GM21526 (cell line): ENCODE data around the gene CAMKK1.

Experiments
- ATAC-seq: cut with Tn5 transposase; IDR thresholded peaks from one replicate; pipeline ENCODE4 v1.9.1; 2021; ENCODE audit warnings: moderate library complexity; ENCODE audit not compliant: unreplicated experiment, low FRiP score

Gene CAMKK1

GRCh38 chr17:3918372-3919122 is 25.7 kb upstream of the CAMKK1 start:
- no peak for ATAC-seq

GRCh38 chr17:3917391-3917931 is 24.6 kb upstream of the CAMKK1 start:
- no peak for ATAC-seq

- ATAC-seq = no peak
Observed at GRCh38 chr17:3916825-3917224, 24.0 kb upstream of the CAMKK1 start.

GRCh38 chr17:3915995-3916696 is 23.3 kb upstream of the CAMKK1 start, which contains the start of gene P2RX1:
TSS of gene P2RX1 (minus strand) at chr17:3916465. CDS start at chr17:3916225, 240 bp downstream.
- ATAC-seq = no peak

- ATAC-seq = no peak
Observed at GRCh38 chr17:3915581-3915994, 22.7 kb upstream of the CAMKK1 start.

- peak; percentile 42 for ATAC-seq
Observed at GRCh38 chr17:3914312-3914670, 21.4 kb upstream of the CAMKK1 start.

- peak; percentile 43 for ATAC-seq
Observed at GRCh38 chr17:3913531-3914311, 20.9 kb upstream of the CAMKK1 start.

GRCh38 chr17:3912827-3913226 is 20.0 kb upstream of the CAMKK1 start:
- no peak for ATAC-seq

- peak; percentile 71 for ATAC-seq
Observed at GRCh38 chr17:3911271-3912053, 18.6 kb upstream of the CAMKK1 start.

GRCh38 chr17:3910420-3911270 is 17.8 kb upstream of the CAMKK1 start:
- no peak for ATAC-seq

- ATAC-seq = no peak
Observed at GRCh38 chr17:3909257-3909656, 16.4 kb upstream of the CAMKK1 start.

GRCh38 chr17:3907483-3908216 is 14.8 kb upstream of the CAMKK1 start:
- no peak for ATAC-seq

- ATAC-seq = no peak
Observed at GRCh38 chr17:3906881-3907280, 14.0 kb upstream of the CAMKK1 start.

GRCh38 chr17:3905017-3905520 is 12.2 kb upstream of the CAMKK1 start:
- ATAC-seq = no peak

- no peak for ATAC-seq
Observed at GRCh38 chr17:3904501-3904900, 11.6 kb upstream of the CAMKK1 start.

- ATAC-seq = no peak
Observed at GRCh38 chr17:3903881-3904290, 11.0 kb upstream of the CAMKK1 start.

GRCh38 chr17:3903051-3903825 is 10.4 kb upstream of the CAMKK1 start:
- no peak for ATAC-seq

- no peak for ATAC-seq
Observed at GRCh38 chr17:3900646-3901045, 7.8 kb upstream of the CAMKK1 start.
